ENCODE measurements around the gene IL17RA.
"Not testable (repeated sequence)": the region's sequence is repeated elsewhere in the genome, so short reads cannot be mapped to it uniquely, and the experiment has no call there.

IL17RA gene

GRCh38 chr22:17084554-17085276 lies at the start of gene IL17RA:
Gene IL17RA (plus strand): TSS chr22:17085000. CDS start chr22:17085092, 92 bp downstream.
- Histone ChIP-seq H3K4me1 (ENCODE audit: low read length) (peaks cover 22% of the 10 kb centered on the region), H3K27me3 (replicated peaks; ENCODE audit: insufficient read depth, low read length) (no peaks in the 10 kb centered on the region), H4K20me1 (ENCODE audit: insufficient read depth, low read length) (no peaks in the 10 kb centered on the region), H3K4me2 (ENCODE audit: low read depth, low read length) (peak within 1 kb of the TSS; percentile 86), H3K9ac (ENCODE audit: low read length) (peak within 1 kb of the TSS; percentile 85), H3F3A (ENCODE audit: insufficient read depth, low read length) (peaks cover 14% of the 10 kb centered on the region), H3K9me2 (replicated peaks; ENCODE audit: insufficient read depth, low read length) (no peaks in the 10 kb centered on the region), H3K9me3 (replicated peaks; ENCODE audit: insufficient read depth, low read length) (no peaks in the 10 kb centered on the region), H3K79me2 (ENCODE audit: low read length) (peaks cover 22% of the 10 kb centered on the region), H3K4me3 (ENCODE audit: low read length) (peak within 1 kb of the TSS; percentile 89), H3K27ac (ENCODE audit: low read length) (peak within 1 kb of the TSS; percentile 18; the same call in 1 of the 2 replicates), H2AFZ (ENCODE audit: low read length) (peak within 1 kb of the TSS; percentile 92), H3K36me3 (replicated peaks; ENCODE audit: insufficient read depth, low read length) (no peaks in the 10 kb centered on the region)
- no peak for TF ChIP-seq CTCF (IDR thresholded peaks at IDR 0.05; ENCODE audit: low read length)
- TF ChIP-seq EZH2phosphoT487 (IDR thresholded peaks at IDR 0.05; ENCODE audit: low read length) = no peak
- no peak for TF ChIP-seq EZH2 (optimal IDR thresholded peaks at IDR 0.05; ENCODE audit: low read depth, low read length)
- DNase-seq = peak; percentile 91

- Histone ChIP-seq H3K9ac (ENCODE audit: low read length) (no peak overlapping the region), H3K27ac (ENCODE audit: low read length) (no peak overlapping the region), H3K27me3 (replicated peaks; ENCODE audit: insufficient read depth, low read length) (no peaks in the 10 kb centered on the region), H3K79me2 (ENCODE audit: low read length) (peaks cover 28% of the 10 kb centered on the region), H3K4me2 (ENCODE audit: low read depth, low read length) (no peak overlapping the region), H3K4me1 (ENCODE audit: low read length) (no peaks in the 10 kb centered on the region), H3K9me2 (replicated peaks; ENCODE audit: insufficient read depth, low read length) (no peaks in the 10 kb centered on the region), H4K20me1 (ENCODE audit: insufficient read depth, low read length) (no peaks in the 10 kb centered on the region), H2AFZ (ENCODE audit: low read length) (no peak overlapping the region), H3F3A (ENCODE audit: insufficient read depth, low read length) (no peaks in the 10 kb centered on the region), H3K4me3 (ENCODE audit: low read length) (no peak overlapping the region), H3K36me3 (replicated peaks; ENCODE audit: insufficient read depth, low read length) (no peaks in the 10 kb centered on the region), H3K9me3 (replicated peaks; ENCODE audit: insufficient read depth, low read length) (no peaks in the 10 kb centered on the region)
- TF ChIP-seq CTCF (IDR thresholded peaks at IDR 0.05; ENCODE audit: low read length) = no peak
- no peak for TF ChIP-seq EZH2phosphoT487 (IDR thresholded peaks at IDR 0.05; ENCODE audit: low read length)
- TF ChIP-seq EZH2 (optimal IDR thresholded peaks at IDR 0.05; ENCODE audit: low read depth, low read length) = no peak
- DNase-seq = no peak
These were observed 49.6 kb upstream of the IL17RA start for GRCh38 chr22:17035246-17035645.

GRCh38 chr22:17035976-17036841 lies 48.6 kb upstream of the IL17RA start:
- H3K27ac ChIP-seq (ENCODE audit: low read length); H3F3A ChIP-seq (ENCODE audit: insufficient read depth, low read length); H3K4me1 ChIP-seq (ENCODE audit: low read length); H3K27me3 ChIP-seq (replicated peaks; ENCODE audit: insufficient read depth, low read length); H3K36me3 ChIP-seq (replicated peaks; ENCODE audit: insufficient read depth, low read length); H3K9me2 ChIP-seq (replicated peaks; ENCODE audit: insufficient read depth, low read length); H4K20me1 ChIP-seq (ENCODE audit: insufficient read depth, low read length); H3K9me3 ChIP-seq (replicated peaks; ENCODE audit: insufficient read depth, low read length): not testable (repeated sequence)
- Histone ChIP-seq H3K9ac (ENCODE audit: low read length) (peak overlapping the region; percentile 56; the same call in 1 of the 2 replicates), H3K79me2 (ENCODE audit: low read length) (peaks cover 37% of the 10 kb centered on the region), H3K4me3 (ENCODE audit: low read length) (peak overlapping the region; percentile 67), H3K4me2 (ENCODE audit: low read depth, low read length) (peak overlapping the region; percentile 94), H2AFZ (ENCODE audit: low read length) (peak overlapping the region; percentile 78)
- DNase-seq = peak; percentile 40

- peak; percentile 43 for DNase-seq
- not testable (repeated sequence) for H4K20me1 ChIP-seq (ENCODE audit: insufficient read depth, low read length); H3K36me3 ChIP-seq (replicated peaks; ENCODE audit: insufficient read depth, low read length); H3K9me2 ChIP-seq (replicated peaks; ENCODE audit: insufficient read depth, low read length); H3K4me1 ChIP-seq (ENCODE audit: low read length); H3F3A ChIP-seq (ENCODE audit: insufficient read depth, low read length); H3K9me3 ChIP-seq (replicated peaks; ENCODE audit: insufficient read depth, low read length); H3K27me3 ChIP-seq (replicated peaks; ENCODE audit: insufficient read depth, low read length)
- Histone ChIP-seq H2AFZ (ENCODE audit: low read length) (peak overlapping the region; percentile 78), H3K9ac (ENCODE audit: low read length) (peak overlapping the region; percentile 85), H3K4me2 (ENCODE audit: low read depth, low read length) (peak overlapping the region; percentile 94; the same call in 1 of the 2 replicates), H3K27ac (ENCODE audit: low read length) (peak overlapping the region; percentile 86; the same call in 1 of the 2 replicates), H3K4me3 (ENCODE audit: low read length) (peak overlapping the region; percentile 79), H3K79me2 (ENCODE audit: low read length) (peaks cover 46% of the 10 kb centered on the region)
These were observed 47.7 kb upstream of the IL17RA start for GRCh38 chr22:17036842-17037711.
